GM12875 (cell line): Measurements from ENCODE around the gene CHI3L2.

Source experiments
- H3K4me3 ChIP-seq: one replicate; pipeline ENCODE4 v1.5.1; 2011; ENCODE audit warnings: low read depth, low read length, control low read depth
- TF ChIP-seq, protein P1 (sequence below): IDR thresholded peaks from 2 replicates; pipeline ENCODE4 v1.5.1; 2011; ENCODE audit warnings: low read depth, mild to moderate bottlenecking, control low read depth, inconsistent platforms, low read length, moderate library complexity, borderline replicate concordance; ENCODE audit not compliant: insufficient read depth

Gene CHI3L2

DNA sequence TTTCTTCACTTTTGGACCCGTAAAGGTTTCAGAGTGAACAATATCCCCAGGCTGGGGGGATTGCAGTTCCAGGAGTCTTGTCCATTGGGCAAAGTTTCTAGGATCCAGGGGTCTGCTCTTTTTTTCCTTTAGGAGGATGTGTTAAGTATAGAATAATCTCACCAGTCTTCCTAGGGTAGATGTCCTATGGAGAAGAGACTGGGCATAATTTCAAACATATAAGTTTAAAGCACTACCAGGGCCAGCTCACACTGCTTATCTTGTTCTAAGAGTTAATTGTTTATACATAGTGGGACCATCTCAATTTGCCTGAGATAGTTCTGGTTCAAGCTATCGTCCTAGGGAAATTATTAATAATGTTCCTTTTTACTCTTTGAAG is 1.2 kb downstream of the CHI3L2 start:
- no peak overlapping the region for H3K4me3 ChIP-seq
- TF ChIP-seq, protein P1, sequence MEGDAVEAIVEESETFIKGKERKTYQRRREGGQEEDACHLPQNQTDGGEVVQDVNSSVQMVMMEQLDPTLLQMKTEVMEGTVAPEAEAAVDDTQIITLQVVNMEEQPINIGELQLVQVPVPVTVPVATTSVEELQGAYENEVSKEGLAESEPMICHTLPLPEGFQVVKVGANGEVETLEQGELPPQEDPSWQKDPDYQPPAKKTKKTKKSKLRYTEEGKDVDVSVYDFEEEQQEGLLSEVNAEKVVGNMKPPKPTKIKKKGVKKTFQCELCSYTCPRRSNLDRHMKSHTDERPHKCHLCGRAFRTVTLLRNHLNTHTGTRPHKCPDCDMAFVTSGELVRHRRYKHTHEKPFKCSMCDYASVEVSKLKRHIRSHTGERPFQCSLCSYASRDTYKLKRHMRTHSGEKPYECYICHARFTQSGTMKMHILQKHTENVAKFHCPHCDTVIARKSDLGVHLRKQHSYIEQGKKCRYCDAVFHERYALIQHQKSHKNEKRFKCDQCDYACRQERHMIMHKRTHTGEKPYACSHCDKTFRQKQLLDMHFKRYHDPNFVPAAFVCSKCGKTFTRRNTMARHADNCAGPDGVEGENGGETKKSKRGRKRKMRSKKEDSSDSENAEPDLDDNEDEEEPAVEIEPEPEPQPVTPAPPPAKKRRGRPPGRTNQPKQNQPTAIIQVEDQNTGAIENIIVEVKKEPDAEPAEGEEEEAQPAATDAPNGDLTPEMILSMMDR = no peak

DNA sequence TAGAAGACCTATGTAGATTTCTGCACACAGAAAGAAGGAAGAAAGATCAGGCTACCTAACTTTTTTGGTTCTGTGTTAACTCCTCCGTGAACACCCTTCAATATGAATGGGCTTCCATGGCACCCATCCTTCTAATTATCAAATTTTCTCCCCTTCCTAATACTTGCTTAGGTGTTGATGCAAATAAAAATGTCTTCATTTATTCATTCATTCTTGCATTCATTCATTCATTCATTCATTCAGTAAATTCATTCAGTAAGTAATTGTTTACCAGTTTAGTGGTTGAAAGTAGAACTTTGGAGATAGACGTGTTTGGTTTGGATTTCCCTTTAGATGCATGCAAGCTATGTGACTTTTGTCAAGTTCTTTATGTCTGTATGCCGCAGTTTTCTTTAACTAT is 4.6 kb downstream of the CHI3L2 start:
- peak overlapping the region; percentile 50 for H3K4me3 ChIP-seq
- TF ChIP-seq, protein P1 = no peak

GRCh38 chr1:111234258-111234657 is 6.7 kb downstream of the CHI3L2 start:
- TF ChIP-seq, protein P1 = no peak
- H3K4me3 ChIP-seq = no peak overlapping the region

DNA sequence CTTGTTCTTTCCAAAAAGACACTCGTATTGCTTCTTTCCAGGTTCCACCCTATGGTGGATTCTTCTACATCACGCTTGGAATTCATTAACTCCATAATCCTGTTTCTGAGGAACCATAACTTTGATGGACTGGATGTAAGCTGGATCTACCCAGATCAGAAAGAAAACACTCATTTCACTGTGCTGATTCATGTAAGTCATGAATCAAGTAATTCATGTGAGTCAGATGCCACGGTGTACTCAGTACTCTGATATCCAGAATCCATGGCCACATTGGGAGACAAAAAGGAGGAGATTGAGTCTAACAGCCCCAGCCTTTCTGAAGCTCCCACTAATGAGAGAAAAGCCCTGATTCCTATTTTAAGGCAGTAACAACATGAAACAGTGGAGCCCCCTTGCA is 7.4 kb downstream of the CHI3L2 start:
- TF ChIP-seq, protein P1 = no peak
- no peak overlapping the region for H3K4me3 ChIP-seq

- no peak overlapping the region for H3K4me3 ChIP-seq
- TF ChIP-seq, protein P1 = no peak
Observed at GRCh38 chr1:111236379-111236778, 8.9 kb downstream of the CHI3L2 start.

DNA sequence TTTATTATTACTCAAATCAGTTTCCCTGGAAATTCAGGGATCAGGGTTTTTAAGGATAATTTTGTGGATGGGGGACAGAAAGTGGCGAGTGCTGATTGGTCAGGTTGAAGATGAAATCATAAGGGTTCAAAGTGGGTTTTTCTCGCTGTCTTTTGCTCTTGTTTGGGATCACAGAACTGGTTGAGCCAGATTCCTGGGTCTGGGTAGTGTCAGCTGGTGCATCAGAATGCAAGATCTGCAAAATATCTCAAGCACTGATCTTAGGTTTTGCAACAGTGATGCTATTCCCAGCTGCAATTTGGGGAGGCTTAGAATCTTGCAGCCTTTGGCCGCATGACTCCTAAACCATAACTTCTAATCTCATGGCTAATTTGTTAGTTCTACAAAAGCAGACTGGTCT is 9.3 kb downstream of the CHI3L2 start:
- TF ChIP-seq, protein P1 = no peak
- H3K4me3 ChIP-seq = no peak overlapping the region

- no peak overlapping the region for H3K4me3 ChIP-seq
- TF ChIP-seq, protein P1 = no peak
Observed at GRCh38 chr1:111238056-111238795, 10.7 kb downstream of the CHI3L2 start.
